ENCODE measurements around the gene HSPA8.
"Not testable (repeated sequence)": the region's sequence is repeated elsewhere in the genome, so short reads cannot be mapped to it uniquely, and the experiment has no call there.

The HSPA8 gene

GRCh38 chr11:123061403-123062157, at the start of gene HSPA8:
Gene HSPA8 (minus strand): TSS chr11:123062136. CDS start chr11:123061324, 812 bp downstream.
- peak; percentile 35 to 58 for DNase-seq (ENCODE audit: low read depth in 2 of 2, low spot score in 1 of 2)

DNA sequence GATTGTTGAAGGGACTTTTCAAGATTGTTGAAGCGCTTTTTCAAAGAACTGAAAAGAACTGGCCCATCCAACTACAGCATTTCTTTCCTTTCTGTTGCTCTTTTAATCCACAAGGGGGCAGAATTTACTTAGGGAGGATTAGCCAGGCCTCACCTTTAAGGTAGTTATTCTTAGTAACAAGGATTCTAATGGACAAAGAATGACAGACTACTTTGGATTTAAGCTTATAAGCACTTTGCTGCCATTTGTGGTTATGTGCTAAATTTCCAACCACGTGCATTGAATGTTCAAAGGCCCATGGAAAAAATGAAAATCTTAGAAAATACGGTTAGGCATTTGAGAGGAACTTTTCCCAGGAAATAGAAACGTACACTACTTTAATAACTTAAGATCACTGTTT, 49.5 kb upstream of the HSPA8 start:
- DNase-seq (ENCODE audit: low read depth in 2 of 2, low spot score in 1 of 2), result no peak

GRCh38 chr11:123110397-123110796, 48.5 kb upstream of the HSPA8 start:
- DNase-seq (ENCODE audit: low read depth in 2 of 2, low spot score in 1 of 2), result no peak

DNA sequence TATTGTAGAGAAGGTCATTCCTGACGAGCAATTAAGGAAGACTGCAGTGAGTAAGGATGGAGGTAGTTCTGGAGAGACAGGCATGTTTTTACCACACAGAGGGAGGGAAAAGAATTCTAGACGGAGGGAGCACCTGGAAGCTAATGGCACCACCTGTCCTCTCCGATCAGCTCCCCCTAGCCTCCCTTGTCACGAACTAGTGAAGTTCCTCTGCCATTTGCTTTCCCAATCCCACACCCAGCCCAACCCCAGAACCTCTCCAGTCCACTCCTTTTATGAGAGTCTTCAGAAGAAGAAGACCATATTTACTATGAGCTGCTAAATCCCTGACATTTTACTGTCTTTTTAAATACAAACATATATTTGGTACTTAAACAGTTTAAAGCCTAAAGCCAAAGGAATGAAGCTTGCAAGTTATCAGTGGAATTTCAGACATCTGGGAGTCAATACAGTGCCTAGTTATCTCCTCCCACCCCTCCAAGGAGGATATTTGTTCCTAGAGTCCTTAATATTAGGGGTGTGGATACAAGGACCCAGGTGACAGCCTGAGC, 46.1 kb upstream of the HSPA8 start:
- no peak for DNase-seq (ENCODE audit: low read depth in 2 of 2, low spot score in 1 of 2)

GRCh38 chr11:123104697-123105096, 42.8 kb upstream of the HSPA8 start:
- DNase-seq (ENCODE audit: low read depth in 2 of 2, low spot score in 1 of 2), result no peak

- DNase-seq (ENCODE audit: low read depth in 2 of 2, low spot score in 1 of 2), result no peak
Observed at GRCh38 chr11:123103326-123103980, 41.5 kb upstream of the HSPA8 start.

- DNase-seq (ENCODE audit: low read depth in 2 of 2, low spot score in 1 of 2), result no peak
Observed at GRCh38 chr11:123100379-123101085, 38.6 kb upstream of the HSPA8 start.

DNA sequence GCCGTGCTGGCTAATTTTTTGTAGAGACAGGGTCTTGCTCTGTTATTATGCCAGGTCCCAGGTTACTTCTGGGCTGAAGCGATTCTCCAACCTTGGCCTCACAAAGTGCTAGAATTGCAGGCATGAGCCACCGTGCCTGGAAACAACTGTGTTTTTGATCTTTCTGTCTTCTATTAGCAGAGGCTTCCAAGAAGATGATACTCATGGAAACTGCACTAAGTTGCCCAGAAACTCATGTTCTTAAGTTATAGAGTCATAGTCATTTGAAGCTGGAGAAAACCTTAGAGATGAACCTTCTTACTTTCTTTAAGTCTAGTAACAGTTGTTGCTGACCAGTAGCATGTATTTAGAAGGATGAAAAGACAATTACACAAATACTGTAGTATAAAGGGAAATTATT, 37.1 kb upstream of the HSPA8 start:
- DNase-seq (ENCODE audit: low read depth in 2 of 2, low spot score in 1 of 2), result no peak

DNA sequence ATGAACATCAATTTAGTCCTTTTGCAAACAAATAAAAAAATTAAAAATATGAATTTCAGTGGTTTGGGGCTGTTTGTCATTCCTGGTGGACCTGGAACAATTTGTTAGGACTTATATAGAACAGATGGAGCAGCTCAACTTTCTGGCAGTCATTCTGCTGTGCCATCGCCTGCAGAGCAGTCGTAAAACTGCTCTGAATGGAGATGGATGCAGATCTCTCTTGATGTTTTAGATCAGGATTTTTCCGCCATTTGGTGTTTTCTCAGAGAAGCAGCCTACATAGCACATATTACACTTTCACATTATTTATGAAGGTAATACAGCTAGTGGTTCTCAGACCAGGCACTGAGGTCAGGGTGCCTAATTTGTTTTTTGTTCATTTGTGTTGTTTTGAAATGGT, 31.8 kb upstream of the HSPA8 start:
- DNase-seq (ENCODE audit: low read depth in 2 of 2, low spot score in 1 of 2), result no peak

DNA sequence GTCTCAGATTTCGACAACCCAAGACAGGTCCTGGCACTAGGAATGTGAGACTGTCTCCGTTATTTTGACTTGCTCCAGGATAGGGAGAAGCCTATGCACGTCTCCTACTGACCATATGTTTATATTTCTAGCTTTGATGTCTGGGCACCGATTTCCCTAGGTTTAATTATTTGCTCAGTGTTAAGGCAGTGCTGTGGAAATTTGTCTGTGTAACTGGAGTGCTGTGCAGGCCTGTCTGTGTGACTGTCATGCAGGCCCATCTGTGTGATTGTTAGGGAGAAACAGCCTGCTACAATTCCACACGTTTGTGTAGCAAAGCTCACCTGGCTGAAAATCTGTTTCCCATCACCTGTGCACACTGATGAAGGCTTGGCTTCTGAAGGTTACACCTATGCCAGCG, 29.6 kb upstream of the HSPA8 start:
- DNase-seq (ENCODE audit: low read depth in 2 of 2, low spot score in 1 of 2), result no peak

GRCh38 chr11:123090168-123090567, 28.2 kb upstream of the HSPA8 start:
- not testable (repeated sequence) for DNase-seq (ENCODE audit: low read depth in 2 of 2, low spot score in 1 of 2)

DNA sequence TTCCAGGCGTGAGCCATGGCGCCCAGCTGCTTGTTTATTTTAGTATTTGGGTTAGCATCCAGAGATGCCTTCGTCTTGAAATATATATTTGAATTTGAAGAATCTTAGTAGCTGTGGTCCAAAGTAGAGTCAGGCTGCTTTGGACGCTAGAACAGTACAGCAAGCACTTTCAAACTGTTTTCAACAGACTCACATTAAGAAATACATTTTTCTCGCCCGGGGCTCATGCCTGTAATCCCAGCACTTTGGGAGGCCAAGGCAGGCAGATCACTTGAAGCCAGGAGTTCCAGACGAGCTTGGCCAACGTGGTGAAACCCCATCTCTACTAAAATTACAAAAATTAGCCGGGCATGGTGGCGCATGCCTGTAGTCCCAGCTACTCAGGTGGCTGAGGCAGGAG, 27.0 kb upstream of the HSPA8 start:
- not testable (repeated sequence) for DNase-seq (ENCODE audit: low read depth in 2 of 2, low spot score in 1 of 2)

GRCh38 chr11:123087657-123088056, 25.7 kb upstream of the HSPA8 start:
- DNase-seq (ENCODE audit: low read depth in 2 of 2, low spot score in 1 of 2), result not testable (repeated sequence)

DNA sequence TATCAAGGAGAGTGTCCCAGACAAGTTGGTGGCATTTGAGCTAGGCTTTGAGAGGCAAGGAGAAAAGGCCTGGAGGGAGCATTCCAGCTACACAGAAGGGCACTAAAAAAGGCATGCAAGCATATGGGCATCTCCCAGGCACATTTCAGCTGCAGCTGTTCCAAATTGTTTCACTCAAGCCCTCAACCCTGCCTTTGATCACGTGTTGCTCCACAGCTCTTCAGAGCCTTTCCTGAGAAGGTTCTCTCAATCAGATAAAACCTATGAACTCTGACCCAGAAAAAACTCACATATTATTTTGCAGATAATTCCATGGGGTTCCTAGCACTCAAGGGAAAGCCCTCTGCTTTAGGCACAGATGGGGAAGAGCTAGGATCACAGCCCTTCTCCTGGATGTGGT, 24.4 kb upstream of the HSPA8 start:
- no peak for DNase-seq (ENCODE audit: low read depth in 2 of 2, low spot score in 1 of 2)

DNA sequence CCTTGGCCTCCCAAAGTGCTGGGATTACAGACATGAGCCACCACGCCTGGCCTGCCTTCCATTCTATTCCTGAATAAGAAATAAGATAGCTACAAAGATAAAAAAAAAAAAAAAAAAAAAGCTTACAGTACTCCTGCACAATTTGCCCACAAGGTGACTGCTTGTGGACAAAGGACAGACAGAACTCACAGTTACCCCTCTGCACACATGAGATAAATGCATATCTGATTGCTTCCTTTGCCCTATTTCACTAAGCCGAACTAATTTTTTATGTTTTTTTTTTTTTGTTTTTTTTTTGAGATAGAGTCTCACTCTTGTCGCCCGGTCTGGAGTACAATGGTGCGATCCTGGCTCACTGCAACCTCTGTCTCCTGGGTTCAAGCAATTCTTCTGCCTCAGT, 23.6 kb upstream of the HSPA8 start:
- DNase-seq (ENCODE audit: low read depth in 2 of 2, low spot score in 1 of 2), result no peak

DNA sequence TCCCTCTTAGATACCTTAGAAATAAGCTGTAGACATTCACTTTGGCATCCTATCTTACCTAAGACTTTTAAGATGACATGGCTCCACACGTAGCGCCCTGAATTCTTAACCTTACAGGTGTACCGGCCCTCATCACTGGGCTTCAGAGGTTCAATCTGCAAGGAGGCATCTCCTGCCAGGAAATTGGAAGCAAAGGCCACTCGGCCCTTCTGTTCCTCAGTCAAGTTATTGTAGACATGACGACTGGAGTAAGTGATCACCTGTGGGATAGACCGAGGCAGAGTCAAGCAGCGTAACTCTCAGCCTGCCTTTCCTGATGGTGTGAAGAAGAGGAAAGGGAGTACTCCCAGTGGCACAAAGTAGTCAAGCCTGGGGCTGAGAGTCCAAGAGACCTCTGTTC, 22.5 kb upstream of the HSPA8 start:
- no peak for DNase-seq (ENCODE audit: low read depth in 2 of 2, low spot score in 1 of 2)

GRCh38 chr11:123083623-123084029, 21.7 kb upstream of the HSPA8 start:
- DNase-seq (ENCODE audit: low read depth in 2 of 2, low spot score in 1 of 2), result peak; percentile 14 to 21

- no peak for DNase-seq (ENCODE audit: low read depth in 2 of 2, low spot score in 1 of 2)
Observed at GRCh38 chr11:123082977-123083376, 21.0 kb upstream of the HSPA8 start.

DNA sequence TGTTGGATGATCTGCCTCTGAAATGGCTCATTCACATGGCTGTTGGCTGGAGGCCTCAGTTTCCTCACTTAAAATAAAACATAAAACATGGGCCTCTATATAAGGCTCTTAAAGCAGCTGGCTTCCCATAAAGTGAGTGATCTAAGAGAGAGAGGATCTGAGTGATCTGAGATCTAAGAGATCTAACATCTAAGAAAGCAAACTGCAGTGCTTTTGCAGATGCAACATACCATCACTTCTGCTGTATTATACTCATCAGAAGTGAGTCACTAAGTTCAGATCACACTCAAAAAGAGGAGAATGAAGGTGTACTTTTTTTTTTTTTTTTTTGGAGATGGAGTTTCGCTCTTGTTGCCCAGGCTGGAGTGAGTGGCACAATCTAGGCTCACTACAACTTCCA, 18.1 kb upstream of the HSPA8 start:
- DNase-seq (ENCODE audit: low read depth in 2 of 2, low spot score in 1 of 2), result no peak

DNA sequence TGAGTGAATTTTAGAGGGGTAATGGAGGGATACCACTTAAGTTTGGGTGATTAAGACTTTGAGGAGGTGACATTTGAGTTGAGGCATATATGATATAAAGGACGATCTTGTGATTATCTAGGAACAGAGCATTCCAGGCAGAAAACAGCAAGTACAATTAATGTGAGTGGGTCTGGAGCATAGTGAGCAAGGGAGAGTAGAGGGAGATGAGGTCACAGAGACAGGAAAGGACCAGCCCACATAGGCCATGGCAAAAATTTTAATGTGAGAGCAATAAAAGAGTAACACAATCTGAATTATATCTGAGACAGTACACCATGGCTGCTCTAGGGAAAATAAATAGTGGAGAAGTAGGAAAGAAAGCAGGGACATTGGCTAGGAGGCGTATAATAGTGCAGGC, 14.5 kb upstream of the HSPA8 start:
- no peak for DNase-seq (ENCODE audit: low read depth in 2 of 2, low spot score in 1 of 2)

- no peak for DNase-seq (ENCODE audit: low read depth in 2 of 2, low spot score in 1 of 2)
Observed at GRCh38 chr11:123073343-123074057, 11.6 kb upstream of the HSPA8 start.
